Endometrial microvascular endothelial cells (primary cell): Measurements from ENCODE around the gene GNPNAT1. TPM values are rescaled to one million over a fixed set of nuclear protein-coding genes. Genes with fewer than 3 reads are reported as not detected.
"Not testable (repeated sequence)": the region's sequence is repeated elsewhere in the genome, so short reads cannot be mapped to it uniquely, and the experiment has no call there.

Experiments used
- in situ Hi-C: cut with HindIII; loops from 2 replicates; pipeline ENCODE4 v1.10.0; 2017; ENCODE audit warnings: low sequenced_read_pairs, low pct_unique_long_range_greater_than_20kb; ENCODE audit errors: inconsistent ontology term
- total RNA-seq: library from RNA; depleted of rRNA; stranded (reverse); fragments of >200 nt; gene quantifications from one replicate; pipeline ENCODE4 v1.2.3, GENCODE V29; 2015; ENCODE audit errors: inconsistent ontology term

GNPNAT1 gene
- total RNA-seq, 1 donor from 2014 or later, result 47.3 TPM

DNA sequence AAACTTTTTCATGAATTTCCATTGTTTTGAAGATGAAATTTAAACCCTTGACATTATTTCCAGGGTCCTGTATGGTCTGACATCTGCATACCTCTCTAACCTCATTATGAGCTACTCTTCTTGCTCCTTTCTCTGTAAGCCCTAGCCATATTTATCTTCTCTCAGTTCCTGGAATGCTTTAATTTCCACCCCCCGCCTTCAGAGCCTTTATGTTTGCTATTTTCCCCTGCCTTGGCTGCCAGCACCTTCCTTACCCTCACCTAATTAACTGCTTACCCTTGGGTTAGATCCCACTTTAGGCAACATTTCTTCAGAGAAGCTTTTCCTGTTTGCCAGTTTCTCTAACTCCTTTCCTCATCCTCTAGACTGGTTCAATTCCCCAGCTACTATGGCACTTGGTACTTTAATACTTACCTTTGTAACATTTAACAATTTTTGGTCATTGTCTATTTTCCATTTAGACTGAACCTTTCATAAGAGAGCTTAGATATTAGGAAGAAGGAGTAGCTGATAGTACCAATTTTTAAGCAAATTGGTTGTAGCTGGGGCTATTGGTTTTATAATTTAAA lies 55.4 kb downstream of the GNPNAT1 start:
- in situ Hi-C loops, result no loop called here

DNA sequence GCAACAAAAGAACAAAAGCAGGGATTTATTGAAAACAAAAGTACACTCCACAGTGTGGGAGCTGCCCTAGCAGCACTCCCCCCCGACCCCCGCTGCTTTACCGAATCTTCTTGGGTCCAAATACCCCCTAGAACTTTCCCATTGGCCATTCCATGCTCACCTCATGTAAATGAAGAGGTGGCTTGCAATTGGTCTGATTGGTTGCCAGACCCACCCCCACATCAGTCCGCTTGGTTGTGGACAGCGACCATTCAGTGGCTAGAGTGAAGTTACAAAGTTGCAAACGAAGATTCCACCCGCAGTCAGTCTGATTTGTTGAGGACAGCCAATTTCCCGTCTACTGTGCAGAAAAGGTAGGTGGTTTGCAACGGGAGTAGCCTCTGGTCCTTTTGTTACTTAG lies 57.6 kb downstream of the GNPNAT1 start:
- in situ Hi-C loops, result no loop called here

DNA sequence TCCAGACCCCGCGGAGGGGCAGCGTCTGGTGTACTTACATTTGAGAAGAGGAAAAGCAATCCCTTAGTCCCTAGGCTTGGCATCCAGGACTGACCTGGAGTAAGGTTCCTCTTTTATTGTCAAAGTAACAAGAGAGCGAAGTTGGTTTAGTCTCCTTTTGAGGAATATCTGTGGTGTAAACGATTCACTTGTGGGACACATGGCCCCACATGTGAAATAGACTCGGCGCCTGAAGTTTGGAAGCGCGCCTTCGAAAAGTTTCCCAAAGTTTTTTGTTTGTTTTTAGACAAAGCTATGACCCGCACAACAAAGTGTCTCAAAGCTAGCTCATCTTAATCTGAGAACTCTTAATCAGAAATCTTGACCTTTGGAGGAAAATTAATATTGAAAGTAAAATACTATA lies 60.7 kb downstream of the GNPNAT1 start:
- in situ Hi-C loops, result no loop called here

DNA sequence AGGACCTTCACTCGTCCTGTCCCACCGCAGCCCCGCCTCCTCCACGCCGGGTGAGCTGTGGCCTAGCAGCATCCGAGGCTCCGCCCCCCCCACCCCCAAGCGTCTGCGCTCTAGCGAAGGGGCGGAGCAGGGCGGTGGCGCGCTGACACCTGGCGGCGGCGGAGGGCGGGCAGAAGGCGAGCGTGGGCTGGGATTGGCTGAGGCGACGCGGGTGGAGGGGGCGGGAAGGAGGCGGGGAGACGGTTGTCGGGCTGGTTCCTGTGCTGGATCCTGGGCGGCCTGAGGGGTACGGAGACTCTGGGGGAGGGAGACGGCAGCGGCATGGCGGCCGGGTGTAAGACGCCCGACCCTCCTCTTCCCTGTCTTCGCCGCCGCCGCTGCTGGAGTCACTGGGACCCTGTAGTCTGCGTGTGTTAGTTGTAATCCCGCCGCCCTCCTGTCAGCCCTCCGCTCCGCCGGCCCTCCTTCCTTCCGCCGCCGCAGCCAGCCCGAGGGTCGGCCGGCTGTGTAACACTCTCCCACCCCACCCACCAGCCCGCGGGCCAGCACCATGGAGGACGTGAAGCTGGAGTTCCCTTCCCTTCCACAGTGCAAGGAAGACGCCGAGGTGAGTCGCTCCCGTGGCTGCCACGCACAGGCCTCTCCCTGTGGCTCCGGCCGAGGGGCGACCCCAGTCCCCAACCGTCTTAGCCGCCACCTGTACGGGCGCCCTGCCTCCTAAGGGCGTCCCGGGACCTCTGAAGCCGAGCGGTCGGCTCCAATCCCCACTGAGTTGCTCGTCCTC lies 61.3 kb downstream of the GNPNAT1 start, which contains the start of gene STYX:
Gene STYX (plus strand): TSS at position 242 of the 784 bp plus-strand sequence. CDS start 309 bp downstream, at position 551.
- in situ Hi-C loops, result no loop called here

DNA sequence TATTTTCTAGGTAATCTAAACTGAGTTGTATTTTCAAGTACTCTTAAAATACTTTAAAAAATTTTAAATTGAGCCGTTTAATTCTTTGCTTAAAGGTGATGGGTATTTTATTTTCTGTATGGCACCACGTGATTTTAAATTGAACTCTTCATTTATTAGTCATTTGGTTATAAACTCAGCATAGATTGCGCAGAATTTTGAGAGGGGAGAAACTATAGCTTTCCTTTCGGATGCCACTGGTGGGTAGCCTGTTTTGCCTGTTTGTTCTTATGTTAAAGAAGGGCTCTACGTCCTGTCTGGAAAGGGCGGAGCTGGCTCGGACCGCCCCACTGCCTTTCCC lies 61.9 kb downstream of the GNPNAT1 start:
- in situ Hi-C loops, result no loop called here

- in situ Hi-C loops, result not testable (repeated sequence)
Measured at GRCh38 chr14:52729035-52729434, 62.4 kb downstream of the GNPNAT1 start.

- in situ Hi-C loops, result not testable (repeated sequence)
Measured at GRCh38 chr14:52727509-52727908, 63.9 kb downstream of the GNPNAT1 start.

Other genes with a start within 250 kb of the GNPNAT1 start
- 2.5 TPM for gene TXNDC16, start 239.1 kb downstream of the GNPNAT1 start, total RNA-seq
- 1.4 TPM for gene GPR137C, start 238.8 kb downstream of the GNPNAT1 start, total RNA-seq
- gene ERO1A, start 96.0 kb downstream of the GNPNAT1 start, total RNA-seq, result 75.7 TPM
- 147 TPM for gene PSMC6, start 84.4 kb downstream of the GNPNAT1 start, total RNA-seq
- 26.0 TPM for gene STYX, start 61.4 kb downstream of the GNPNAT1 start, total RNA-seq
- 104 TPM for gene FERMT2, start 159.4 kb upstream of the GNPNAT1 start, total RNA-seq